Measurements from ENCODE around the gene CDK14.

The CDK14 gene

DNA sequence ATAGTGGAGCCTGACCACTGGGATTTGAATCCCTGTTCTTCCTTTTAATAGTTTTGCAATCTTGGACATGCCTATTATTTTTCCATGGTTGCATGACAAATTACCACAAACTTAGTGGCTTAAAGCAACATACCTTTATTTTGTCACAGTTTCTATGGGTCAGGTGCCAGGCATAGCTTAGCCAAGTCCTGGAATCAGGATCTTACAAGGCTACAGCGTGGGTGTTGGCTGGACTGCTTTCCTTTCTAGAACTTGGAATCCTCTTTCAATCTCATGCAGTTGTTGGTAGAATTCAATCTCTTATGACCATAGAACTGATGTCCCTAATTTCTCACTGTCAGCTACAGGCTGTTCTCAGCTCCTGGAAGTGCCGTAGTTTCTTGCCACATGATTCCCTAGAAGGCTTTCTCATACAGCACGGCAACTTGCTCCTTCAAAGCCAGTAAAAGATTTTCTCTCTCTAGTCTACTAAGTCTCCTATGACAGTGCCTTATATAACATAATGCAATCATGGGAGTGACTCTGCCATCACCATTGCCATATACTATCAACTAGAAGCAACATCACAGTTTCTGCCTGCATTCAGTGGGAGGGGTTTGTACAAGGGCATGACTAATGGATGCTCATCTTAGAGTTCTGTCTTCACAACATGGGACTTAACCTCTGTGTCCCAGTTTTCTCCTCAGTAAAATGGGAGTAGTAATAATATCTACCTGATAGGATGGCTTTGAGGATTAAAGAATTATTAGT is 424.7 kb downstream of the CDK14 start:
- TF ChIP-seq FOXP2 (optimal IDR thresholded peaks at IDR 0.05; ENCODE audit: borderline replicate concordance, extremely low read depth, extremely low read length, insufficient read depth), result no peak
- TF ChIP-seq, protein P1, sequence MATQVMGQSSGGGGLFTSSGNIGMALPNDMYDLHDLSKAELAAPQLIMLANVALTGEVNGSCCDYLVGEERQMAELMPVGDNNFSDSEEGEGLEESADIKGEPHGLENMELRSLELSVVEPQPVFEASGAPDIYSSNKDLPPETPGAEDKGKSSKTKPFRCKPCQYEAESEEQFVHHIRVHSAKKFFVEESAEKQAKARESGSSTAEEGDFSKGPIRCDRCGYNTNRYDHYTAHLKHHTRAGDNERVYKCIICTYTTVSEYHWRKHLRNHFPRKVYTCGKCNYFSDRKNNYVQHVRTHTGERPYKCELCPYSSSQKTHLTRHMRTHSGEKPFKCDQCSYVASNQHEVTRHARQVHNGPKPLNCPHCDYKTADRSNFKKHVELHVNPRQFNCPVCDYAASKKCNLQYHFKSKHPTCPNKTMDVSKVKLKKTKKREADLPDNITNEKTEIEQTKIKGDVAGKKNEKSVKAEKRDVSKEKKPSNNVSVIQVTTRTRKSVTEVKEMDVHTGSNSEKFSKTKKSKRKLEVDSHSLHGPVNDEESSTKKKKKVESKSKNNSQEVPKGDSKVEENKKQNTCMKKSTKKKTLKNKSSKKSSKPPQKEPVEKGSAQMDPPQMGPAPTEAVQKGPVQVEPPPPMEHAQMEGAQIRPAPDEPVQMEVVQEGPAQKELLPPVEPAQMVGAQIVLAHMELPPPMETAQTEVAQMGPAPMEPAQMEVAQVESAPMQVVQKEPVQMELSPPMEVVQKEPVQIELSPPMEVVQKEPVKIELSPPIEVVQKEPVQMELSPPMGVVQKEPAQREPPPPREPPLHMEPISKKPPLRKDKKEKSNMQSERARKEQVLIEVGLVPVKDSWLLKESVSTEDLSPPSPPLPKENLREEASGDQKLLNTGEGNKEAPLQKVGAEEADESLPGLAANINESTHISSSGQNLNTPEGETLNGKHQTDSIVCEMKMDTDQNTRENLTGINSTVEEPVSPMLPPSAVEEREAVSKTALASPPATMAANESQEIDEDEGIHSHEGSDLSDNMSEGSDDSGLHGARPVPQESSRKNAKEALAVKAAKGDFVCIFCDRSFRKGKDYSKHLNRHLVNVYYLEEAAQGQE (IDR thresholded peaks at IDR 0.05; ENCODE audit: insufficient read depth in 1 of 2, low read depth in 2 of 2, low read length in 2 of 2), result no peak

DNA sequence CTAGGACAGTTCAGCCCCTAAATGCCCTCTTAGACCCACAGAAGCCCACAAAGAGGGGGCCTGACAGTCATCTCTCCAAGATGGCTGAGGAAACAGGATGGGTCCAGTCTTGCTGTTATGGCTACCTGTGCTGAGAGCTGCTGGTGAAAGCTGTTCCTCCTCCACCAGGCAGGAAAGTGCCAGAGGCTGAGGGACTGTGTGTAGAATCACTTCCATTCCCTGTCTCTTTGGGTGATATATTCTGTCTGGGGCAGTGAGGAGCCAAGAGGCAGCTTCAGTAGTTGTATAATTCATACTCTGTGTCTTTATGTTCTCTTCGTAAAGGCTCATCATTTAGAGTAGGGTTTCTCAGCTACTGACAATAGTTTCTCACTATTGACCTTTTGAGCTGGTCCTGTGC is 425.8 kb downstream of the CDK14 start:
- no peak for TF ChIP-seq TAF1 (IDR thresholded peaks at IDR 0.05; ENCODE audit: borderline replicate concordance, insufficient read depth, low read length)

DNA sequence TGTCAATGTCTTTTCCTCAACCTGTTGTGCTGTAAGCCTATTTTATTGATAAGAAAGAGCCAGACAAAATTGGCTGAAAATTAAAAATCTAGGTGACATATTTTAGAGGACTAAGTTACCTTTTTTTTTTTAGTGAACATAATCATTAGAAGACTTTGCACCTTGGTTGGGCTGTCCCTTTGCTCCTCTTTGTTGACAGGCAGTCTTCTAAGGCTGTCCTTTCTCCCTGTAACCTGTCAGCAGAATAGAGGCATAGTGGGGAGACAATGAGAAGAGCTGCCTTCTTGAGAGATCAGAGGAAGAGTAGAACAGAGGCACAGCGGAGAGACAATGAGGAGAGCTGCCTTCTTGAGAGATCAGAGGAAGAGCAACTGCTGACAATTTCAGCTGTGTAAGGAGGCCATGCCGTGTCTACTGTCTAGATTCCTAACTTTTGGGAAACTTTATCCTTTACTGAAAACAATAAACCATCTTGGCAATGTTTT is 429.8 kb downstream of the CDK14 start:
- no peak for TF ChIP-seq FOXP2 (optimal IDR thresholded peaks at IDR 0.05; ENCODE audit: borderline replicate concordance, extremely low read depth, extremely low read length, insufficient read depth)
- TF ChIP-seq POLR2AphosphoS5 (IDR thresholded peaks at IDR 0.05; ENCODE audit: low read depth, low read length), result no peak
- TF ChIP-seq, protein P1 (IDR thresholded peaks at IDR 0.05; ENCODE audit: insufficient read depth in 1 of 2, low read depth in 2 of 2, low read length in 2 of 2), result no peak
- TF ChIP-seq SIN3A (IDR thresholded peaks at IDR 0.05; ENCODE audit: borderline replicate concordance, insufficient read depth, low read length), result no peak
- TF ChIP-seq TAF1 (IDR thresholded peaks at IDR 0.05; ENCODE audit: borderline replicate concordance, insufficient read depth, low read length), result no peak

DNA sequence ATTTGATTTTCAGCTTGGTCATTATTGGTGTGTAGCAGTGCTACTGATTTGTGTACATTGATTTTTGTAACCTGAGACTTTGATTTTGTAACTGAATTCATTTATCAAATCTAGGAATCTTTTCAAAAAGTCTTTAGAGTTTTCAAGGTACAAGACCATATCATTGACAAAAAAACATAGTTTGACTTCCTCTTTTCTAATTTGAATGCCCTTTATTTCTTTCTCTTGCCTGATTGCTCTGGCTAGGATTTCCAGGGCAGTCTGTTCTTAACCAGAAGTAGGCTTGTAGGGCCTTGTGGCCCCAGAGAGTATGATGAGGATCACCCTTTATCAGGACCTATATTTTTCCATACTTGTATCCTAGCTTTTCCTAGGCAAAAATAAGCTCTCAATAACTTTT is 433.6 kb downstream of the CDK14 start:
- TF ChIP-seq SIN3A (IDR thresholded peaks at IDR 0.05; ENCODE audit: borderline replicate concordance, insufficient read depth, low read length) (no peak), TAF1 (IDR thresholded peaks at IDR 0.05; ENCODE audit: borderline replicate concordance, insufficient read depth, low read length) (no peak), POLR2AphosphoS5 (IDR thresholded peaks at IDR 0.05; ENCODE audit: low read depth, low read length) (no peak), FOXP2 (optimal IDR thresholded peaks at IDR 0.05; ENCODE audit: borderline replicate concordance, extremely low read depth, extremely low read length, insufficient read depth) (no peak)
- TF ChIP-seq, protein P1 (IDR thresholded peaks at IDR 0.05; ENCODE audit: insufficient read depth in 1 of 2, low read depth in 2 of 2, low read length in 2 of 2), result no peak

DNA sequence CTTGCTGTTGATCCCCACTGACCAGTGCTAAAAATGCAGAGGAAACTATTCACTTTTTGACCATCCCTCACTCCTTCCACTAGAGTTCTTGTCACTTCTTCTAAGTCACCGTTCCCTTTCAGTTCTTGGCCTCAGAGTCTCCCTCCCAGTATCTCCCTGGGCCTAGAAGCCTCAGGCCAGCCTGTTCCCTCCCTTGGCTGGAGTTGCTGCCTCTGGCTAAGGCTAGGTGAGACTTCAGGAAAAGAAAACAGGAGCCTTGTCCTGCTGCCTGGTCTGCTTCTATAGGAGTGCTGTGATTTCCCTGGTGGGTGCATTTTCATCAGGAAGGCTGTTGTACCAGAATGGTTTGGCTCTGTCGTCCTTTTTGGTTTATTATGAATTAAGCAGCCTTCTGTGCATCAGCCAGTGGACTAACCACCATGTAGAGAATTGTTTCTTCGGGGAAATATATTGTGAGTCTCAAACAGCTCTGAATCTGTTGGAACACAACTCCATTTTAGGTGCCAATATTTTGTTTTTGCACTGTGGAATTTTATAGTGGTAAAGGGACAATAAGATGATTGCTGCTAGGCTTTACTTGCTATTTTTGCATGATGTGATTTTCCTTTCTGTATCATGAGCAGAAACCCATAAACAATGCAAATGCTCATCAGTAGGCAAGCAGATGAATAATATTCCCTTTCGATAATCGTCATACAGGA is 434.7 kb downstream of the CDK14 start:
- TF ChIP-seq FOXP2 (optimal IDR thresholded peaks at IDR 0.05; ENCODE audit: borderline replicate concordance, extremely low read depth, extremely low read length, insufficient read depth), result no peak
- no peak for TF ChIP-seq POLR2AphosphoS5 (IDR thresholded peaks at IDR 0.05; ENCODE audit: low read depth, low read length)
- TF ChIP-seq, protein P1 (IDR thresholded peaks at IDR 0.05; ENCODE audit: insufficient read depth in 1 of 2, low read depth in 2 of 2, low read length in 2 of 2), result no peak
- TF ChIP-seq SIN3A (IDR thresholded peaks at IDR 0.05; ENCODE audit: borderline replicate concordance, insufficient read depth, low read length), result no peak
- no peak for TF ChIP-seq TAF1 (IDR thresholded peaks at IDR 0.05; ENCODE audit: borderline replicate concordance, insufficient read depth, low read length)

All from PFSK-1 (cell line).